Activated T-helper 17 cell treated with anti-CD3 and anti-CD28 coated beads, Interleukin-2, amount 50 U/mL, for 72 hours (primary cell): ENCODE data around the gene TMBIM6. TPM values are rescaled to one million over a fixed set of nuclear protein-coding genes. Genes with fewer than 3 reads are reported as not detected.

Experiments used
- ATAC-seq: fragments of 150-1000 bp; cut with Tn5 transposase; replicated peaks from 2 replicates; pipeline ENCODE4 v1.10.0; 2021; ENCODE audit warnings: mild to moderate bottlenecking, moderate library complexity
- H3K27ac Mint-ChIP-seq: one replicate; pipeline ENCODE4 v1.8.0; 2022; ENCODE audit warnings: mixed read lengths
- H3K27me3 Mint-ChIP-seq: one replicate; pipeline ENCODE4 v1.8.0; 2022; ENCODE audit warnings: mixed read lengths
- H3K36me3 Mint-ChIP-seq: one replicate; pipeline ENCODE4 v1.8.0; 2022; ENCODE audit warnings: low read depth, mild to moderate bottlenecking, mixed read lengths
- H3K4me1 Mint-ChIP-seq: one replicate; pipeline ENCODE4 v1.8.0; 2022; ENCODE audit warnings: mixed read lengths
- H3K4me3 Mint-ChIP-seq: one replicate; pipeline ENCODE4 v1.8.0; 2022; ENCODE audit warnings: mild to moderate bottlenecking, mixed read lengths
- H3K9me3 Mint-ChIP-seq: one replicate; pipeline ENCODE4 v1.8.0; 2022; ENCODE audit warnings: mixed read lengths
- total RNA-seq, 2 donors: library from RNA; stranded (reverse); gene quantifications; one replicate each; pipeline ENCODE4 v1.2.3, GENCODE V29; 2022

The TMBIM6 gene
- total RNA-seq, result 100 to 1,000 TPM; 407 to 411 TPM

- Mint-ChIP-seq H3K27me3 (no peaks in the 10 kb centered on the region), H3K27ac (peak within 1 kb of the TSS; percentile 99), H3K4me3 (peak within 1 kb of the TSS; percentile 89), H3K9me3 (no peaks in the 10 kb centered on the region), H3K36me3 (peaks cover 54% of the 10 kb centered on the region), H3K4me1 (peaks cover 23% of the 10 kb centered on the region)
- peak; percentile 92 for ATAC-seq
Observed at GRCh38 chr12:49740930-49741881, at the start of gene TMBIM6. TMBIM6 (plus strand) TSS chr12:49741557; CDS start chr12:49752494, 10,937 bp downstream.

- no peaks in the 10 kb centered on the region for H3K27me3 Mint-ChIP-seq
- no peak overlapping the region for H3K4me3 Mint-ChIP-seq
- H3K27ac Mint-ChIP-seq, result no peak overlapping the region
Observed at GRCh38 chr12:49692851-49693250, 48.5 kb upstream of the TMBIM6 start.

GRCh38 chr12:49693931-49694444 is 47.4 kb upstream of the TMBIM6 start:
- H3K4me1 Mint-ChIP-seq, result peaks cover 35% of the 10 kb centered on the region
- H3K36me3 Mint-ChIP-seq, result no peaks in the 10 kb centered on the region
- no peak for ATAC-seq
- no peaks in the 10 kb centered on the region for H3K27me3 Mint-ChIP-seq
- no peaks in the 10 kb centered on the region for H3K9me3 Mint-ChIP-seq
- no peak overlapping the region for H3K27ac Mint-ChIP-seq
- H3K4me3 Mint-ChIP-seq, result no peak overlapping the region

More at GRCh38 chr12:49692851-49693250, 48.5 kb upstream of the TMBIM6 start:
- Mint-ChIP-seq H3K9me3 (no peaks in the 10 kb centered on the region), H3K36me3 (no peaks in the 10 kb centered on the region), H3K4me1 (peaks cover 25% of the 10 kb centered on the region)
- ATAC-seq, result no peak

- H3K27ac Mint-ChIP-seq, result no peak overlapping the region
- H3K27me3 Mint-ChIP-seq, result no peaks in the 10 kb centered on the region
- no peak for ATAC-seq
- H3K4me3 Mint-ChIP-seq, result no peak overlapping the region
- H3K4me1 Mint-ChIP-seq, result peaks cover 30% of the 10 kb centered on the region
- peaks cover 4% of the 10 kb centered on the region for H3K36me3 Mint-ChIP-seq
- H3K9me3 Mint-ChIP-seq, result no peaks in the 10 kb centered on the region
Observed at GRCh38 chr12:49696723-49697122, 44.6 kb upstream of the TMBIM6 start.

GRCh38 chr12:49697808-49698207 is 43.5 kb upstream of the TMBIM6 start:
- Mint-ChIP-seq H3K4me1 (peaks cover 28% of the 10 kb centered on the region), H3K27me3 (no peaks in the 10 kb centered on the region), H3K27ac (peak overlapping the region; percentile 89), H3K36me3 (peaks cover 4% of the 10 kb centered on the region), H3K4me3 (peak overlapping the region; percentile 75), H3K9me3 (no peaks in the 10 kb centered on the region)
- no peak for ATAC-seq

GRCh38 chr12:49698619-49699545 is 42.5 kb upstream of the TMBIM6 start:
- peaks cover 4% of the 10 kb centered on the region for H3K36me3 Mint-ChIP-seq
- peak overlapping the region; percentile 89 for H3K27ac Mint-ChIP-seq
- no peaks in the 10 kb centered on the region for H3K27me3 Mint-ChIP-seq
- H3K4me3 Mint-ChIP-seq, result peak overlapping the region; percentile 75
- peaks cover 33% of the 10 kb centered on the region for H3K4me1 Mint-ChIP-seq
- H3K9me3 Mint-ChIP-seq, result no peaks in the 10 kb centered on the region
- peak; percentile 83 for ATAC-seq

GRCh38 chr12:49702009-49702408 is 39.3 kb upstream of the TMBIM6 start:
- H3K4me3 Mint-ChIP-seq, result no peak overlapping the region
- peaks cover 52% of the 10 kb centered on the region for H3K4me1 Mint-ChIP-seq
- H3K36me3 Mint-ChIP-seq, result peaks cover 9% of the 10 kb centered on the region
- H3K27ac Mint-ChIP-seq, result no peak overlapping the region
- no peaks in the 10 kb centered on the region for H3K9me3 Mint-ChIP-seq
- no peaks in the 10 kb centered on the region for H3K27me3 Mint-ChIP-seq
- no peak for ATAC-seq

- no peaks in the 10 kb centered on the region for H3K27me3 Mint-ChIP-seq
- peaks cover 9% of the 10 kb centered on the region for H3K36me3 Mint-ChIP-seq
Observed at GRCh38 chr12:49702676-49703215, 38.6 kb upstream of the TMBIM6 start.

GRCh38 chr12:49703647-49704137 is 37.7 kb upstream of the TMBIM6 start:
- peaks cover 48% of the 10 kb centered on the region for H3K4me1 Mint-ChIP-seq

More at GRCh38 chr12:49702676-49703215, 38.6 kb upstream of the TMBIM6 start:
- Mint-ChIP-seq H3K4me1 (peaks cover 55% of the 10 kb centered on the region), H3K27ac (no peak overlapping the region), H3K4me3 (peak overlapping the region; percentile 93), H3K9me3 (no peaks in the 10 kb centered on the region)
- ATAC-seq, result no peak

GRCh38 chr12:49705479-49706134 is 35.8 kb upstream of the TMBIM6 start:
- H3K4me3 Mint-ChIP-seq, result peak overlapping the region; percentile 93
- H3K9me3 Mint-ChIP-seq, result no peaks in the 10 kb centered on the region

More at GRCh38 chr12:49703647-49704137, 37.7 kb upstream of the TMBIM6 start:
- Mint-ChIP-seq H3K27ac (peak overlapping the region; percentile 73), H3K36me3 (peaks cover 9% of the 10 kb centered on the region), H3K27me3 (no peaks in the 10 kb centered on the region), H3K4me3 (peak overlapping the region; percentile 93), H3K9me3 (no peaks in the 10 kb centered on the region)
- peak; percentile 48 for ATAC-seq

GRCh38 chr12:49706351-49707127 is 34.8 kb upstream of the TMBIM6 start:
- peaks cover 8% of the 10 kb centered on the region for H3K27me3 Mint-ChIP-seq
- peak overlapping the region; percentile 93 for H3K4me3 Mint-ChIP-seq
- H3K27ac Mint-ChIP-seq, result peak overlapping the region; percentile 85
- peak; percentile 23 for ATAC-seq
- peaks cover 37% of the 10 kb centered on the region for H3K4me1 Mint-ChIP-seq
- H3K36me3 Mint-ChIP-seq, result peaks cover 4% of the 10 kb centered on the region
- H3K9me3 Mint-ChIP-seq, result no peaks in the 10 kb centered on the region

More at GRCh38 chr12:49705479-49706134, 35.8 kb upstream of the TMBIM6 start:
- H3K27ac Mint-ChIP-seq, result peak overlapping the region; percentile 85
- peaks cover 4% of the 10 kb centered on the region for H3K36me3 Mint-ChIP-seq
- peak; percentile 20 for ATAC-seq
- H3K27me3 Mint-ChIP-seq, result peaks cover 4% of the 10 kb centered on the region
- peaks cover 37% of the 10 kb centered on the region for H3K4me1 Mint-ChIP-seq

- peak within 1 kb of the TSS; percentile 93 for H3K4me3 Mint-ChIP-seq
- peak; percentile 92 for ATAC-seq
- peaks cover 4% of the 10 kb centered on the region for H3K36me3 Mint-ChIP-seq
- no peaks in the 10 kb centered on the region for H3K9me3 Mint-ChIP-seq
- peak within 1 kb of the TSS; percentile 85 for H3K27ac Mint-ChIP-seq
- peaks cover 37% of the 10 kb centered on the region for H3K4me1 Mint-ChIP-seq
- peaks cover 11% of the 10 kb centered on the region for H3K27me3 Mint-ChIP-seq
Observed at GRCh38 chr12:49707128-49707811, 34.1 kb upstream of the TMBIM6 start, which contains the start of gene FMNL3. FMNL3 (minus strand) TSS chr12:49707405; CDS start chr12:49707180, 225 bp downstream.
